HepG2 (cell line): ENCODE results near the gene ASB7.

ENCODE experiments used
- BCL6 ChIP-seq: IDR thresholded peaks from 2 replicates; pipeline ENCODE4 v1.6.1; 2016; ENCODE audit warnings: missing genetic modification reagents, missing compliant biosample characterization
- EZH2 ChIP-seq: conservative IDR thresholded peaks from 2 replicates; pipeline ENCODE4 v1.6.1; 2012; ENCODE audit warnings: mild to moderate bottlenecking, low read depth, low read length, moderate library complexity
- NFIC ChIP-seq: IDR thresholded peaks from 2 replicates; pipeline ENCODE4 v1.6.1; 2012; ENCODE audit warnings: mild to moderate bottlenecking, low read length, inconsistent platforms
- NR2C2 ChIP-seq: sonication (generic); formaldehyde crosslinking; IDR thresholded peaks from 2 replicates; pipeline ENCODE4 v1.4.0; 2020; ENCODE audit warnings: missing genetic modification reagents, mild to moderate bottlenecking, moderate library complexity, borderline replicate concordance
- POLR2AphosphoS5 ChIP-seq: IDR thresholded peaks from 2 replicates; pipeline ENCODE4 v1.6.1; 2012; ENCODE audit warnings: low read depth, low read length
- SRSF9 ChIP-seq: fragments of 200-400 bp; formaldehyde crosslinking; IDR thresholded peaks from 2 replicates; pipeline ENCODE4 v1.6.1; 2018; ENCODE audit warnings: borderline replicate concordance, mild to moderate bottlenecking, low read depth, low read length; ENCODE audit not compliant: insufficient read depth, poor library complexity, severe bottlenecking
- ZNF441 ChIP-seq: sonication (generic); formaldehyde crosslinking; IDR thresholded peaks from 2 replicates; pipeline ENCODE4 v1.7.0; 2021; ENCODE audit warnings: missing genetic modification reagents, borderline replicate concordance
- ZNF607 ChIP-seq: sonication (generic); formaldehyde crosslinking; IDR thresholded peaks from 2 replicates; pipeline ENCODE4 v1.5.1; 2020; ENCODE audit warnings: missing genetic modification reagents, mild to moderate bottlenecking, borderline replicate concordance
- ZNF776 ChIP-seq: sonication (generic); formaldehyde crosslinking; IDR thresholded peaks from 2 replicates; pipeline ENCODE4 v1.4.0; 2020; ENCODE audit warnings: mild to moderate bottlenecking, missing genetic modification reagents
- ZNF780A ChIP-seq: sonication (generic); formaldehyde crosslinking; IDR thresholded peaks from 2 replicates; pipeline ENCODE4 v1.8.0; 2022; ENCODE audit warnings: mild to moderate bottlenecking, missing genetic modification reagents, moderate library complexity
- ZNF781 ChIP-seq: sonication (generic); formaldehyde crosslinking; IDR thresholded peaks from 2 replicates; pipeline ENCODE4 v1.5.1; 2020; ENCODE audit warnings: borderline replicate concordance, mild to moderate bottlenecking, missing genetic modification reagents; ENCODE audit errors: not compliant biosample characterization
- TF ChIP-seq, protein P1 (sequence below): sonication (generic); formaldehyde crosslinking; IDR thresholded peaks from 2 replicates; pipeline ENCODE4 v1.5.0; 2020; ENCODE audit warnings: mild to moderate bottlenecking, missing genetic modification reagents, moderate library complexity
- TF ChIP-seq, protein P2 (sequence below): sonication (generic); formaldehyde crosslinking; IDR thresholded peaks from 2 replicates; pipeline ENCODE4 v1.4.0; 2020; ENCODE audit warnings: mild to moderate bottlenecking, low read depth, missing genetic modification reagents
- TF ChIP-seq, protein P3 (sequence below): IDR thresholded peaks from 2 replicates; pipeline ENCODE4 v1.6.1; 2016; ENCODE audit warnings: missing biosample characterization, missing genetic modification reagents, low read depth

DNA sequence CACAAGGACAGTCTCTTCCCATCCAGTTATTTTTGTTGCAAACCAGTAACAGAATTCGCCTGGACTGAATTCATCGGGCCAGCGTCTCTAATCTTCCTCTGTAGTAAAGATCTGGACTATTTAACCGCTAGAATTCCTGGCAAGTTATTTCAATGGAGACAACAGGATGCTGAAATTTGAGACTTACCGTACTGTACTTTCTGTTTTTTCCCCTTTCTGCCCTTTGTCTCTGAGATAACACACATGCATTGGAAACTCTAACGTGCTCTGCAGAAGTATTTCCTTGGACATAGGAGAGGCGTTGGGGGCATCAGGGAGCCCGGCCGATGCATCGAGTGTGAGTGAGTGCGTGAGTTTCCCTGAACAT is 61.5 kb downstream of the ASB7 start:
- TF ChIP-seq, protein P1, sequence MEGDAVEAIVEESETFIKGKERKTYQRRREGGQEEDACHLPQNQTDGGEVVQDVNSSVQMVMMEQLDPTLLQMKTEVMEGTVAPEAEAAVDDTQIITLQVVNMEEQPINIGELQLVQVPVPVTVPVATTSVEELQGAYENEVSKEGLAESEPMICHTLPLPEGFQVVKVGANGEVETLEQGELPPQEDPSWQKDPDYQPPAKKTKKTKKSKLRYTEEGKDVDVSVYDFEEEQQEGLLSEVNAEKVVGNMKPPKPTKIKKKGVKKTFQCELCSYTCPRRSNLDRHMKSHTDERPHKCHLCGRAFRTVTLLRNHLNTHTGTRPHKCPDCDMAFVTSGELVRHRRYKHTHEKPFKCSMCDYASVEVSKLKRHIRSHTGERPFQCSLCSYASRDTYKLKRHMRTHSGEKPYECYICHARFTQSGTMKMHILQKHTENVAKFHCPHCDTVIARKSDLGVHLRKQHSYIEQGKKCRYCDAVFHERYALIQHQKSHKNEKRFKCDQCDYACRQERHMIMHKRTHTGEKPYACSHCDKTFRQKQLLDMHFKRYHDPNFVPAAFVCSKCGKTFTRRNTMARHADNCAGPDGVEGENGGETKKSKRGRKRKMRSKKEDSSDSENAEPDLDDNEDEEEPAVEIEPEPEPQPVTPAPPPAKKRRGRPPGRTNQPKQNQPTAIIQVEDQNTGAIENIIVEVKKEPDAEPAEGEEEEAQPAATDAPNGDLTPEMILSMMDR = no peak
- TF ChIP-seq SRSF9 = no peak
- TF ChIP-seq, protein P2, sequence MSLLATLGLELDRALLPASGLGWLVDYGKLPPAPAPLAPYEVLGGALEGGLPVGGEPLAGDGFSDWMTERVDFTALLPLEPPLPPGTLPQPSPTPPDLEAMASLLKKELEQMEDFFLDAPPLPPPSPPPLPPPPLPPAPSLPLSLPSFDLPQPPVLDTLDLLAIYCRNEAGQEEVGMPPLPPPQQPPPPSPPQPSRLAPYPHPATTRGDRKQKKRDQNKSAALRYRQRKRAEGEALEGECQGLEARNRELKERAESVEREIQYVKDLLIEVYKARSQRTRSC = no peak
- TF ChIP-seq BCL6 (CRISPR knock-in tag) = no peak
- TF ChIP-seq ZNF781 (CRISPR knock-in tag) = no peak
- TF ChIP-seq NFIC = no peak
- no peak for TF ChIP-seq POLR2AphosphoS5
- no peak for TF ChIP-seq ZNF607 (CRISPR knock-in tag)
- TF ChIP-seq ZNF780A (CRISPR knock-in tag) = no peak
- no peak for TF ChIP-seq EZH2
- no peak for TF ChIP-seq ZNF776 (CRISPR knock-in tag)
- TF ChIP-seq, protein P3, sequence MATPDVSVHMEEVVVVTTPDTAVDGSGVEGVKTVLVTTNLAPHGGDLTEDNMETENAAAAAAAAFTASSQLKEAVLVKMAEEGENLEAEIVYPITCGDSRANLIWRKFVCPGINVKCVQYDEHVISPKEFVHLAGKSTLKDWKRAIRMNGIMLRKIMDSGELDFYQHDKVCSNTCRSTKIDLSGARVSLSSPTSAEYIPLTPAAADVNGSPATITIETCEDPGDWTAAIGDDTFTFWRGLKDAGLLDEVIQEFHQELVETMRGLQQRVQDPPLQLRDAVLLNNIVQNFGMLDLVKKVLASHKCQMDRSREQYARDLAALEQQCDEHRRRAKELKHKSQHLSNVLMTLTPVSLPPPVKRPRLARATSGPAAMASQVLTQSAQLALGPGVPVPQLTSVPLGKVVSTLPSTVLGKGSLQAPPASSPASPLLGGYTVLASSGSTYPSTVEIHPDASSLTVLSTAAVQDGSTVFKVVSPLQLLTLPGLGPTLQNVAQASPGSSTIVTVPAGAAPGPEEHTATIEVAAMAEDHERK (CRISPR knock-in tag) = no peak
- TF ChIP-seq ZNF441 (CRISPR knock-in tag) = no peak
- TF ChIP-seq NR2C2 = no peak
